Nephron progenitor cell (in vitro differentiated cells): Measurements from ENCODE around the gene CACNA1C.

Experiments used
- DNase-seq: peaks from one replicate; pipeline ENCODE4 v3.0.0; 2021
- H3K27ac Mint-ChIP-seq: 2 replicates; pipeline ENCODE4 v1.8.0; 2021; ENCODE audit warnings: mild to moderate bottlenecking, moderate library complexity, mixed read lengths
- H3K27me3 Mint-ChIP-seq: 2 replicates; pipeline ENCODE4 v1.8.0; 2021; ENCODE audit warnings: mild to moderate bottlenecking, low read depth, mixed read lengths; ENCODE audit not compliant: poor library complexity
- H3K36me3 Mint-ChIP-seq: 2 replicates; pipeline ENCODE4 v1.8.0; 2021; ENCODE audit warnings: low read depth, mixed read lengths
- H3K4me1 Mint-ChIP-seq: 2 replicates; pipeline ENCODE4 v1.8.0; 2021; ENCODE audit warnings: mixed read lengths
- H3K4me3 Mint-ChIP-seq: 2 replicates; pipeline ENCODE4 v1.8.0; 2021; ENCODE audit warnings: mild to moderate bottlenecking, moderate library complexity, mixed read lengths
- H3K9me3 Mint-ChIP-seq: 2 replicates; pipeline ENCODE4 v1.8.0; 2021; ENCODE audit warnings: mild to moderate bottlenecking, moderate library complexity, mixed read lengths
- CTCF ChIP-seq: fragments of 200-600 bp; sonication (generic); IDR thresholded peaks from 2 replicates; pipeline ENCODE4 v1.5.0; 2021; ENCODE audit warnings: antibody characterized with exemption

Gene CACNA1C

GRCh38 chr12:2397356-2398045, 344.7 kb downstream of the CACNA1C start:
- Mint-ChIP-seq H3K27me3 (peaks cover 13% of the 10 kb centered on the region), H3K4me1 (peaks cover 26% of the 10 kb centered on the region), H3K27ac (peak overlapping the region; percentile 30), H3K4me3 (no peak overlapping the region), H3K9me3 (peaks cover 5% of the 10 kb centered on the region), H3K36me3 (no peaks in the 10 kb centered on the region)
- no peak for TF ChIP-seq CTCF
- no peak for DNase-seq

GRCh38 chr12:2401040-2401439, 348.3 kb downstream of the CACNA1C start:
- Mint-ChIP-seq H3K4me1 (peaks cover 36% of the 10 kb centered on the region), H3K9me3 (peaks cover 20% of the 10 kb centered on the region), H3K4me3 (no peak overlapping the region), H3K27ac (no peak overlapping the region), H3K36me3 (peaks cover 10% of the 10 kb centered on the region), H3K27me3 (peaks cover 20% of the 10 kb centered on the region)
- no peak for TF ChIP-seq CTCF
- no peak for DNase-seq

- no peak for DNase-seq
- no peak for TF ChIP-seq CTCF
- peaks cover 26% of the 10 kb centered on the region for H3K9me3 Mint-ChIP-seq
Observed at GRCh38 chr12:2402073-2402579, 349.3 kb downstream of the CACNA1C start.

GRCh38 chr12:2403221-2403976, 350.6 kb downstream of the CACNA1C start:
- Mint-ChIP-seq H3K36me3 (peaks cover 15% of the 10 kb centered on the region), H3K27me3 (peaks cover 17% of the 10 kb centered on the region), H3K4me3 (no peak overlapping the region), H3K4me1 (peaks cover 20% of the 10 kb centered on the region), H3K9me3 (peaks cover 26% of the 10 kb centered on the region), H3K27ac (peak overlapping the region; percentile 76)
- no peak for DNase-seq
- TF ChIP-seq CTCF = no peak

More at GRCh38 chr12:2402073-2402579, 349.3 kb downstream of the CACNA1C start:
- Mint-ChIP-seq H3K4me3 (no peak overlapping the region), H3K27ac (no peak overlapping the region), H3K4me1 (peaks cover 33% of the 10 kb centered on the region), H3K27me3 (peaks cover 20% of the 10 kb centered on the region), H3K36me3 (peaks cover 15% of the 10 kb centered on the region)

- H3K4me1 Mint-ChIP-seq = peaks cover 20% of the 10 kb centered on the region
- H3K4me3 Mint-ChIP-seq = no peak overlapping the region
- DNase-seq = no peak
- peaks cover 15% of the 10 kb centered on the region for H3K36me3 Mint-ChIP-seq
- H3K27me3 Mint-ChIP-seq = peaks cover 12% of the 10 kb centered on the region
- H3K9me3 Mint-ChIP-seq = peaks cover 21% of the 10 kb centered on the region
- no peak overlapping the region for H3K27ac Mint-ChIP-seq
- TF ChIP-seq CTCF = no peak
Observed at GRCh38 chr12:2405039-2405438, 352.3 kb downstream of the CACNA1C start.
